ENCODE data around the gene MRTFA.
"Not testable (repeated sequence)": the region's sequence is repeated elsewhere in the genome, so short reads cannot be mapped to it uniquely, and the experiment has no call there.

DNA sequence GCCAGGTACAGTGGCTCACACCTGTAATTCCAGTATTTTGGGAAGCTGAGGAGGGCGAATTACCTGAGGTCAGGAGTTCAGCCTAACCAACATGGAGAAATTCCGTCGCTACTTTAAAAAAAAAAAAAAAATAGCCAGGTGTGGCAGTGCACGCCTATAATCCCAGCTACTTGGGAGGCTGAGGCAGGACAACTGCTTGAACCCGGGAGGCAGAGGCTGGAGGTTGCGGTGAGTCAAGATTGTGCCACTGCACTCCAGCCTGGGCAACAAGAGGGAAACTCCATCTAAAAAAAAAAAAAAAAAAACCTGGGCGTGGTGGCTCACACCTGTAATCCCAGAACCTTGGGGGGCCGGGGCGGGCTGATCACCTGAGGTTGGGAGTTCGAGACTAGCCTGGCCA is 37.8 kb downstream of the MRTFA start:
- TF ChIP-seq, protein P1, sequence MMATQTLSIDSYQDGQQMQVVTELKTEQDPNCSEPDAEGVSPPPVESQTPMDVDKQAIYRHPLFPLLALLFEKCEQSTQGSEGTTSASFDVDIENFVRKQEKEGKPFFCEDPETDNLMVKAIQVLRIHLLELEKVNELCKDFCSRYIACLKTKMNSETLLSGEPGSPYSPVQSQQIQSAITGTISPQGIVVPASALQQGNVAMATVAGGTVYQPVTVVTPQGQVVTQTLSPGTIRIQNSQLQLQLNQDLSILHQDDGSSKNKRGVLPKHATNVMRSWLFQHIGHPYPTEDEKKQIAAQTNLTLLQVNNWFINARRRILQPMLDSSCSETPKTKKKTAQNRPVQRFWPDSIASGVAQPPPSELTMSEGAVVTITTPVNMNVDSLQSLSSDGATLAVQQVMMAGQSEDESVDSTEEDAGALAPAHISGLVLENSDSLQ (IDR thresholded peaks at IDR 0.05) = not testable (repeated sequence)
- TF ChIP-seq ELF4 (IDR thresholded peaks at IDR 0.05); SP1 (IDR thresholded peaks at IDR 0.05); BHLHE40 (IDR thresholded peaks at IDR 0.05; ENCODE audit: borderline replicate concordance); FOXM1 (IDR thresholded peaks at IDR 0.05; ENCODE audit: borderline replicate concordance); LEF1 (IDR thresholded peaks at IDR 0.05; ENCODE audit: borderline replicate concordance): not testable (repeated sequence)
